Thyroid gland (tissue), 4 donors: ENCODE results near the gene KREMEN2. TPM values are rescaled to one million over a fixed set of nuclear protein-coding genes. Genes with fewer than 3 reads are reported as not detected.

Experiments
- DNase-seq, 2 donors: peaks; one replicate each; pipeline ENCODE4 v3.0.0-alpha.2; 2019
- H3K27ac ChIP-seq, 3 donors: fragments of 200-600 bp; sonication (generic); 1 replicate in 2 of 3; 2 replicates in 1 of 3; pipeline ENCODE4 v1.5.1; 2016 to 2019; ENCODE audit warnings: mild to moderate bottlenecking in 1 of 3, moderate library complexity in 1 of 3
- H3K27me3 ChIP-seq: fragments of 200-600 bp; sonication (generic); one replicate; pipeline ENCODE4 v1.5.1; 2019
- H3K36me3 ChIP-seq, 2 donors: fragments of 200-600 bp; sonication (generic); one replicate each; pipeline ENCODE4 v1.5.1; 2016 to 2019
- H3K4me1 ChIP-seq, 2 donors: fragments of 200-600 bp; sonication (generic); one replicate each; pipeline ENCODE4 v1.5.1; 2017 to 2019
- H3K4me3 ChIP-seq, 3 donors: fragments of 200-600 bp; sonication (generic); replicated peaks in 1 of 3; 1 replicate in 2 of 3; 2 replicates in 1 of 3; pipeline ENCODE4 v1.5.1; 2016; ENCODE audit warnings: mild to moderate bottlenecking in 1 of 3
- H3K9me3 ChIP-seq: fragments of 200-600 bp; sonication (generic); one replicate; pipeline ENCODE4 v1.5.1; 2017
- CTCF ChIP-seq, 6 experiments: fragments of 200-600 bp in 3 of 6; fragments of 450-650 bp in 3 of 6; sonication (generic) in 3 of 6; IDR thresholded peaks; one replicate each; pipeline ENCODE4 v1.5.1; 2016 to 2019; ENCODE audit warnings: antibody characterized with exemption in 6 of 6, mild to moderate bottlenecking in 2 of 6, inconsistent platforms in 1 of 6, moderate library complexity in 1 of 6
- POLR2A ChIP-seq, 2 donors: fragments of 450-650 bp; IDR thresholded peaks; one replicate each; pipeline ENCODE4 v1.6.1; 2017; ENCODE audit warnings: antibody characterized with exemption in 2 of 2, mild to moderate bottlenecking in 2 of 2, moderate library complexity in 1 of 2
- WGBS, 2 donors: methylation state at CpG; one replicate each; pipeline ENCODE4 v1.1.5; 2017; 5-methylcytosine and 5-hydroxymethylcytosine counted together
- intact Hi-C: fragments of 100-400 bp; cut with DNase I; formaldehyde crosslinking; loops from one replicate; pipeline ENCODE4 v1.15.1; 2023
- total RNA-seq, 4 donors: library from RNA; depleted of rRNA; stranded (reverse); fragments of >200 nt; gene quantifications; one replicate each; pipeline ENCODE4 v1.2.3, GENCODE V29; 2016

KREMEN2 gene
- total RNA-seq, 4 donors from 2014 or later = not detected

- intact Hi-C loops = no loop called here
- Histone ChIP-seq H3K27me3 (no peaks in the 10 kb centered on the region), H3K4me1 (peaks cover 0 to 4% of the 10 kb centered on the region in 2 donors), H3K4me3 (no peak overlapping the region), H3K27ac (no peak overlapping the region), H3K36me3 (no peaks in the 10 kb centered on the region), H3K9me3 (no peaks in the 10 kb centered on the region)
- 90 to 100% methylated on average over 1 of the region's 4 CpGs for WGBS, 2 donors
- TF ChIP-seq CTCF (IDR thresholded peaks at IDR 0.05) (no peak), POLR2A (IDR thresholded peaks at IDR 0.05) (no peak)
- no peak for DNase-seq
Measured at GRCh38 chr16:3000540-3000939, 36.5 kb downstream of the KREMEN2 start.

- Histone ChIP-seq H3K27ac (no peak overlapping the region), H3K36me3 (no peaks in the 10 kb centered on the region), H3K4me3 (no peak overlapping the region), H3K9me3 (no peaks in the 10 kb centered on the region), H3K4me1 (peaks cover 0 to 4% of the 10 kb centered on the region in 2 donors), H3K27me3 (no peaks in the 10 kb centered on the region)
- intact Hi-C loops = no loop called here
- 76 to 94% methylated on average over 5 to 9 of the region's 12 CpGs for WGBS, 2 donors
- no peak for DNase-seq
- TF ChIP-seq POLR2A (IDR thresholded peaks at IDR 0.05) = no peak
- TF ChIP-seq CTCF (IDR thresholded peaks at IDR 0.05) = no peak
Measured at GRCh38 chr16:3001316-3001715, 37.2 kb downstream of the KREMEN2 start.

GRCh38 chr16:3003582-3004270 lies 39.7 kb downstream of the KREMEN2 start:
- DNase-seq = peak; percentile 98
- Histone ChIP-seq H3K9me3 (no peaks in the 10 kb centered on the region), H3K27me3 (no peaks in the 10 kb centered on the region), H3K4me3 (no peak overlapping the region), H3K27ac (no peak overlapping the region), H3K4me1 (peaks cover 0 to 4% of the 10 kb centered on the region in 2 donors), H3K36me3 (no peaks in the 10 kb centered on the region)
- WGBS, 2 donors = 13 to 21% methylated on average over 21 to 40 of the region's 58 CpGs
- intact Hi-C loops = no loop called here
- peak in 5 of 6 experiments; percentile 23 to 60 (median 53) for TF ChIP-seq CTCF (IDR thresholded peaks at IDR 0.05)
- peak in 1 of 2 donors; percentile 66 for TF ChIP-seq POLR2A (IDR thresholded peaks at IDR 0.05)

GRCh38 chr16:3004319-3004718 lies 40.2 kb downstream of the KREMEN2 start:
- Histone ChIP-seq H3K4me3 (no peak overlapping the region), H3K9me3 (no peaks in the 10 kb centered on the region), H3K27me3 (no peaks in the 10 kb centered on the region), H3K4me1 (peaks cover under 1 to 4% of the 10 kb centered on the region in 2 donors), H3K27ac (no peak overlapping the region), H3K36me3 (no peaks in the 10 kb centered on the region)
- TF ChIP-seq CTCF (IDR thresholded peaks at IDR 0.05) = no peak
- no peak for TF ChIP-seq POLR2A (IDR thresholded peaks at IDR 0.05)
- peak in 1 of 2 donors; percentile 39 for DNase-seq
- intact Hi-C loops = no loop called here
- WGBS, 2 donors = 0% methylated on average over 8 of the region's 67 CpGs; no CpG with 5 or more reads in 1 of the 2 donors

- peak; percentile 36 to 52 for DNase-seq
- 5 to 14% methylated on average over 12 to 13 of the region's 25 CpGs for WGBS, 2 donors
Measured at GRCh38 chr16:3004781-3005284, 40.8 kb downstream of the KREMEN2 start.

More at GRCh38 chr16:3004781-3005284, 40.8 kb downstream of the KREMEN2 start:
- no peak for TF ChIP-seq CTCF (IDR thresholded peaks at IDR 0.05)
- peak in 1 of 2 donors; percentile 6 for TF ChIP-seq POLR2A (IDR thresholded peaks at IDR 0.05)
- Histone ChIP-seq H3K36me3 (no peaks in the 10 kb centered on the region), H3K9me3 (no peaks in the 10 kb centered on the region), H3K4me3 (peak overlapping the region in 1 of 3 donors; percentile 21), H3K27ac (no peak overlapping the region), H3K27me3 (no peaks in the 10 kb centered on the region), H3K4me1 (peaks cover 4 to 6% of the 10 kb centered on the region in 2 donors)
- intact Hi-C loops = no loop called here
